ENCODE data around the gene PLEKHJ1. TPM values are rescaled to one million over a fixed set of nuclear protein-coding genes. Genes with fewer than 3 reads are reported as not detected.

PLEKHJ1 gene
- total RNA-seq, 4 donors from 2014 or later, result 21.0 to 78.2 (median 47.3) TPM

- no peak for TF ChIP-seq CTCF (IDR thresholded peaks at IDR 0.05; ENCODE audit: low read depth)
Measured at GRCh38 chr19:2198317-2198716, 37.8 kb downstream of the PLEKHJ1 start.

GRCh38 chr19:2197270-2197669 lies 38.9 kb downstream of the PLEKHJ1 start:
- TF ChIP-seq CTCF (IDR thresholded peaks at IDR 0.05; ENCODE audit: low read depth), result no peak

GRCh38 chr19:2195914-2196313 lies 40.2 kb downstream of the PLEKHJ1 start:
- no peak for TF ChIP-seq CTCF (IDR thresholded peaks at IDR 0.05; ENCODE audit: low read depth)

- no peak for TF ChIP-seq CTCF (IDR thresholded peaks at IDR 0.05; ENCODE audit: low read depth)
Measured at GRCh38 chr19:2195361-2195760, 40.8 kb downstream of the PLEKHJ1 start.

GRCh38 chr19:2194513-2195078 lies 41.5 kb downstream of the PLEKHJ1 start:
- TF ChIP-seq CTCF (IDR thresholded peaks at IDR 0.05; ENCODE audit: low read depth), result no peak

- no peak for TF ChIP-seq CTCF (IDR thresholded peaks at IDR 0.05; ENCODE audit: low read depth)
Measured at GRCh38 chr19:2193807-2194206, 42.3 kb downstream of the PLEKHJ1 start.

- TF ChIP-seq CTCF (IDR thresholded peaks at IDR 0.05; ENCODE audit: low read depth), result no peak
Measured at GRCh38 chr19:2192862-2193261, 43.3 kb downstream of the PLEKHJ1 start.
